Astrocyte of the cerebellum (primary cell): ENCODE results near the gene CYP4B1.

ENCODE experiments used
- DNase-seq: peaks from one replicate; pipeline ENCODE4 v3.0.0-alpha.2; 2011; ENCODE audit warnings: low read depth
- H3K4me3 ChIP-seq: 2 replicates; pipeline ENCODE4 v1.5.1; 2011; ENCODE audit warnings: mild to moderate bottlenecking, low read depth, low read length, moderate library complexity
- in situ Hi-C: cut with HindIII; loops from 2 replicates; pipeline ENCODE4 v1.10.0; 2017; ENCODE audit warnings: low sequenced_read_pairs
- TF ChIP-seq, protein P1 (sequence below): IDR thresholded peaks from 2 replicates; pipeline ENCODE4 v1.5.1; 2012; ENCODE audit warnings: low read length, low read depth, moderate library complexity, mild to moderate bottlenecking; ENCODE audit errors: missing control alignments

Gene CYP4B1

GRCh38 chr1:46809904-46810303, 11.1 kb downstream of the CYP4B1 start:
- TF ChIP-seq, protein P1, sequence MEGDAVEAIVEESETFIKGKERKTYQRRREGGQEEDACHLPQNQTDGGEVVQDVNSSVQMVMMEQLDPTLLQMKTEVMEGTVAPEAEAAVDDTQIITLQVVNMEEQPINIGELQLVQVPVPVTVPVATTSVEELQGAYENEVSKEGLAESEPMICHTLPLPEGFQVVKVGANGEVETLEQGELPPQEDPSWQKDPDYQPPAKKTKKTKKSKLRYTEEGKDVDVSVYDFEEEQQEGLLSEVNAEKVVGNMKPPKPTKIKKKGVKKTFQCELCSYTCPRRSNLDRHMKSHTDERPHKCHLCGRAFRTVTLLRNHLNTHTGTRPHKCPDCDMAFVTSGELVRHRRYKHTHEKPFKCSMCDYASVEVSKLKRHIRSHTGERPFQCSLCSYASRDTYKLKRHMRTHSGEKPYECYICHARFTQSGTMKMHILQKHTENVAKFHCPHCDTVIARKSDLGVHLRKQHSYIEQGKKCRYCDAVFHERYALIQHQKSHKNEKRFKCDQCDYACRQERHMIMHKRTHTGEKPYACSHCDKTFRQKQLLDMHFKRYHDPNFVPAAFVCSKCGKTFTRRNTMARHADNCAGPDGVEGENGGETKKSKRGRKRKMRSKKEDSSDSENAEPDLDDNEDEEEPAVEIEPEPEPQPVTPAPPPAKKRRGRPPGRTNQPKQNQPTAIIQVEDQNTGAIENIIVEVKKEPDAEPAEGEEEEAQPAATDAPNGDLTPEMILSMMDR = no peak
- in situ Hi-C loops = no loop called here
- no peak overlapping the region for H3K4me3 ChIP-seq
- no peak for DNase-seq

DNA sequence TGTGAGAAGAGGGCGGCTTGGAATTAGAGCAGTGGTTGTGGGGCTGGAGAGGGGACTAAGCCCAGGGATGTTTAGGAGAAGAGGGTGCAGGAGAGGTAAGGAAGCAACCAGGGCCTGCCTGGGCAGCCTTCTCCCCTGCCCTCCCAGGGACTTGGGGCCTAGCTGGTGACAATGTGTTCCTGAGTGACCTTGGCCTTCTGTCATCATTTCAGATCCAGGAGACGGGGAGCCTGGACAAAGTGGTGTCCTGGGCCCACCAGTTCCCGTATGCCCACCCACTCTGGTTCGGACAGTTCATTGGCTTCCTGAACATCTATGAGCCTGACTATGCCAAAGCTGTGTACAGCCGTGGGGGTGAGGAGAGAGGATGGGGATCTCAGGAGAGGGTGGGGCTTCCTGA, 11.8 kb downstream of the CYP4B1 start:
- DNase-seq = no peak
- H3K4me3 ChIP-seq = no peak overlapping the region
- in situ Hi-C loops = no loop called here
- TF ChIP-seq, protein P1 = no peak

GRCh38 chr1:46811053-46811452, 12.2 kb downstream of the CYP4B1 start:
- no peak overlapping the region for H3K4me3 ChIP-seq
- DNase-seq = no peak
- in situ Hi-C loops = no loop called here
- TF ChIP-seq, protein P1 = no peak

- TF ChIP-seq, protein P1 = no peak
- H3K4me3 ChIP-seq = no peak overlapping the region
- no peak for DNase-seq
- in situ Hi-C loops = no loop called here
Measured at GRCh38 chr1:46812065-46812963, 13.5 kb downstream of the CYP4B1 start.

DNA sequence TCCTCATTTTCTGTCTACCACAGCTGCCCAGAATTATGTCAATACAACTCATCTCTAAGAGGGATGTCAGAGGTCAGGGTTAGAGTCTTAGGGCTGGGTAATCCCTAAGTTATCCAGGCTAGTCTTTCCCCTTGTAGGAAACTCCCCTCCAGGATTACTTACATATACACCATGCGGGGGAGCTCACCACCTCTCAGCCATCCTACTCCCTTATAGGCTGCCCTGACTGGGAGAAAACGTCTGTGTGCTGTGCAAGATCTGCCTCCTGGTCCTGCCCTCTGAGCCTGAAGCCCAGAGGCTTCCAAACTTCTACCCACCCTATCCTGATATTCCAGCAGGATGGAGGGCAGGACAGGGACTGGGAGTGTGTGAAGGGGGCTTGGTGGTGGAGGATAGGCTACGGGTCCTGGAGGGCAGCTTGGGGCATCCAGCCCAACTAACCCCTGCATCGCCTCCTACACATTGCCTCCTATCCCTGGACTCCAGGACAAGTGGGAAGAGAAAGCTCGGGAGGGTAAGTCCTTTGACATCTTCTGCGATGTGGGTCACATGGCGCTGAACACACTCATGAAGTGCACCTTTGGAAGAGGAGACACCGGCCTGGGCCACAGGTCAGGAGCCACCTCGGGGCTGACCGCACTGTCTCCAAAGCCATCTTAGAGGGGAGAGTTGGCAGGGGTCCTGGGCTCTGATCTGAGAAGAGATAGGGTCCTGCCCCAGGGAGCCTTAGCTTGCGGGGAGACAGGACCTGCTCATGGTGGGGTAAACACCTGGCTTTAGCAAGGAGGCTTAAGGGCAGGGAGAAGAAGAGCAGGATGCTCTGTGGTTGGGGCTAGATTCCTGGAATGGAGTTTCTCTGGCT, 14.4 kb downstream of the CYP4B1 start:
- no peak for DNase-seq
- in situ Hi-C loops = no loop called here
- TF ChIP-seq, protein P1 = no peak
- no peak overlapping the region for H3K4me3 ChIP-seq

DNA sequence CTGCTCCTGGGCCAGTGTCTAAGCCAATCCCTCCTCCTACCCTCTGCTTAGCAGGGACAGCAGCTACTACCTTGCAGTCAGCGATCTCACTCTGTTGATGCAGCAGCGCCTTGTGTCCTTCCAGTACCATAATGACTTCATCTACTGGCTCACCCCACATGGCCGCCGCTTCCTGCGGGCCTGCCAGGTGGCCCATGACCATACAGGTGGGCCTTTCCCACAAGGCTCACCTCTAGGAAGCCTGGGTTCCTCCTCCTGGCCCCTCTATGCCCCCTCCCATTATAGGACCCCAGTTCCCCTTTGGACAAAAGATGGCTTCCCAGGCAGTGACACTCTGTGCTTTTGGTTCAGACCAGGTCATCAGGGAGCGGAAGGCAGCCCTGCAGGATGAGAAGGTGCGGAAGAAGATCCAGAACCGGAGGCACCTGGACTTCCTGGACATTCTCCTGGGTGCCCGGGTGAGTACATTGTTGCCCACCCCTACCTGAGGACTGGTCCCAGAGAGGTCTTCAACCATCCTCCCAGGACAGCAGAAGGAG, 15.1 kb downstream of the CYP4B1 start:
- H3K4me3 ChIP-seq = no peak overlapping the region
- in situ Hi-C loops = no loop called here
- TF ChIP-seq, protein P1 = no peak
- DNase-seq = no peak
